H9 (cell line): Measurements from ENCODE around the gene MTHFD1L. TPM values are rescaled to one million over a fixed set of nuclear protein-coding genes. Genes with fewer than 3 reads are reported as not detected.

Experiments
- DNase-seq: peaks from one replicate; pipeline ENCODE4 v3.0.0-alpha.2; 2017
- H2AFZ ChIP-seq: one replicate; pipeline ENCODE4 v1.6.1; 2013; ENCODE audit warnings: mild to moderate bottlenecking, low read length, control low read depth, moderate library complexity
- H2AK5ac ChIP-seq: 2 replicates; pipeline ENCODE4 v1.6.1; 2013; ENCODE audit warnings: low read length, control low read depth, mixed read lengths; ENCODE audit not compliant: insufficient read length
- H2BK120ac ChIP-seq: one replicate; pipeline ENCODE4 v1.6.1; 2013; ENCODE audit warnings: low read depth, mild to moderate bottlenecking, low read length, control low read depth, inconsistent platforms; ENCODE audit not compliant: poor library complexity, severe bottlenecking
- H2BK12ac ChIP-seq: 2 replicates; pipeline ENCODE4 v1.6.1; 2013; ENCODE audit warnings: low read length, control low read depth, mixed read lengths, low read depth; ENCODE audit not compliant: insufficient read length
- H2BK15ac ChIP-seq: 2 replicates; pipeline ENCODE4 v1.6.1; 2013; ENCODE audit warnings: low read depth, low read length, control low read depth
- H2BK20ac ChIP-seq: one replicate; pipeline ENCODE4 v1.6.1; 2013; ENCODE audit warnings: low read depth, mild to moderate bottlenecking, low read length, control low read depth, inconsistent platforms; ENCODE audit not compliant: poor library complexity, severe bottlenecking
- H2BK5ac ChIP-seq: 2 replicates; pipeline ENCODE4 v1.6.1; 2013; ENCODE audit warnings: low read length, control low read depth, mixed read lengths; ENCODE audit not compliant: insufficient read length
- H3K14ac ChIP-seq: 2 replicates; pipeline ENCODE4 v1.6.1; 2013; ENCODE audit warnings: low read length, control low read depth; ENCODE audit not compliant: insufficient read depth
- H3K18ac ChIP-seq: 2 replicates; pipeline ENCODE4 v1.6.1; 2013; ENCODE audit warnings: low read depth, mild to moderate bottlenecking, mixed read lengths, low read length, control low read depth; ENCODE audit not compliant: insufficient read length
- H3K23ac ChIP-seq: 2 replicates; pipeline ENCODE4 v1.6.1; 2013; ENCODE audit warnings: low read length, control low read depth, mixed read lengths, low read depth; ENCODE audit not compliant: insufficient read length
- H3K23me2 ChIP-seq: 2 replicates; pipeline ENCODE4 v1.6.1; 2013; ENCODE audit warnings: low read depth, mild to moderate bottlenecking, mixed read lengths, low read length, control low read depth; ENCODE audit not compliant: insufficient read length, poor library complexity, severe bottlenecking
- H3K27ac ChIP-seq: 2 replicates; pipeline ENCODE4 v1.5.1; 2013; ENCODE audit warnings: low read length, control low read depth, mixed read lengths, low read depth; ENCODE audit not compliant: insufficient read length
- H3K27me3 ChIP-seq: 2 replicates; pipeline ENCODE4 v1.6.1; 2013; ENCODE audit warnings: low read length, control low read depth, inconsistent platforms; ENCODE audit not compliant: insufficient read depth
- H3K4ac ChIP-seq: 2 replicates; pipeline ENCODE4 v1.6.1; 2013; ENCODE audit warnings: low read depth, mild to moderate bottlenecking, control low read depth, inconsistent platforms, low read length, moderate library complexity
- H3K4me1 ChIP-seq: 2 replicates; pipeline ENCODE4 v1.6.1; 2013; ENCODE audit warnings: low read length, control low read depth, inconsistent platforms; ENCODE audit not compliant: insufficient read depth
- H3K4me2 ChIP-seq: 2 replicates; pipeline ENCODE4 v1.6.1; 2013; ENCODE audit warnings: low read length, control low read depth, mixed read lengths; ENCODE audit not compliant: insufficient read length, insufficient read depth
- H3K56ac ChIP-seq: 2 replicates; pipeline ENCODE4 v1.6.1; 2013; ENCODE audit warnings: low read depth, mild to moderate bottlenecking, mixed read lengths, low read length, control low read depth; ENCODE audit not compliant: insufficient read length
- H3K79me1 ChIP-seq: 2 replicates; pipeline ENCODE4 v1.6.1; 2013; ENCODE audit warnings: low read depth, mild to moderate bottlenecking, moderate library complexity, low read length, control low read depth, inconsistent platforms; ENCODE audit not compliant: insufficient read depth, poor library complexity, severe bottlenecking
- H3K79me2 ChIP-seq: 2 replicates; pipeline ENCODE4 v1.6.1; 2013; ENCODE audit warnings: low read length, control low read depth, inconsistent platforms; ENCODE audit not compliant: insufficient read depth
- H3K9ac ChIP-seq: 2 replicates; pipeline ENCODE4 v1.6.1; 2013; ENCODE audit warnings: low read length, control low read depth, mixed read lengths; ENCODE audit not compliant: insufficient read length; ENCODE audit errors: extremely low read depth
- H3K9me3 ChIP-seq: one replicate; pipeline ENCODE4 v1.6.1; 2013; ENCODE audit warnings: low read depth, low read length, inconsistent platforms; ENCODE audit not compliant: control insufficient read depth
- H3T11ph ChIP-seq: one replicate; pipeline ENCODE4 v1.6.1; 2013; ENCODE audit warnings: mild to moderate bottlenecking, low read length, control low read depth, inconsistent platforms
- H4K20me1 ChIP-seq: one replicate; pipeline ENCODE4 v1.6.1; 2013; ENCODE audit not compliant: control insufficient read depth, insufficient read length, insufficient read depth
- H4K5ac ChIP-seq: 2 replicates; pipeline ENCODE4 v1.6.1; 2013; ENCODE audit warnings: low read depth, mild to moderate bottlenecking, mixed read lengths, low read length, control low read depth; ENCODE audit not compliant: insufficient read length
- H4K8ac ChIP-seq: replicated peaks from 2 replicates; pipeline ENCODE4 v1.6.1; 2013; ENCODE audit warnings: low read length, control low read depth, mixed read lengths, low read depth; ENCODE audit not compliant: insufficient read length
- H4K91ac ChIP-seq: 2 replicates; pipeline ENCODE4 v1.6.1; 2013; ENCODE audit warnings: low read depth, mild to moderate bottlenecking, moderate library complexity, mixed read lengths, low read length, control low read depth; ENCODE audit not compliant: insufficient read length
- H3K27ac Mint-ChIP-seq, 3 experiments: 2 replicates in 2 of 3; 3 replicates in 1 of 3; pipeline ENCODE4 v1.8.0; 2020 to 2021; ENCODE audit warnings: mixed read lengths in 3 of 3, mild to moderate bottlenecking in 1 of 3, moderate library complexity in 1 of 3
- H3K27me3 Mint-ChIP-seq: 2 replicates; pipeline ENCODE4 v1.8.0; 2021; ENCODE audit warnings: low read depth, mild to moderate bottlenecking, moderate library complexity, mixed read lengths
- H3K36me3 Mint-ChIP-seq, 3 experiments: 2 replicates in 2 of 3; 3 replicates in 1 of 3; pipeline ENCODE4 v1.8.0; 2020 to 2021; ENCODE audit warnings: low read depth in 3 of 3, mixed read lengths in 3 of 3; ENCODE audit not compliant: insufficient read depth in 1 of 3
- H3K4me1 Mint-ChIP-seq, 2 experiments: 2 replicates each; pipeline ENCODE4 v1.8.0; 2020; ENCODE audit warnings: mixed read lengths in 2 of 2
- H3K4me3 Mint-ChIP-seq, 2 experiments: 2 replicates in 1 of 2; 3 replicates in 1 of 2; pipeline ENCODE4 v1.8.0; 2020 to 2021; ENCODE audit warnings: mild to moderate bottlenecking in 2 of 2, mixed read lengths in 2 of 2, moderate library complexity in 1 of 2
- H3K9me3 Mint-ChIP-seq, 2 experiments: 2 replicates in 1 of 2; 3 replicates in 1 of 2; pipeline ENCODE4 v1.8.0; 2020; ENCODE audit warnings: mild to moderate bottlenecking in 2 of 2, mixed read lengths in 2 of 2, moderate library complexity in 1 of 2
- CTCF ChIP-seq: fragments of 200-600 bp; sonication (generic); conservative IDR thresholded peaks from 3 replicates; pipeline ENCODE4 v1.8.0; 2021; ENCODE audit warnings: antibody characterized with exemption, mild to moderate bottlenecking
- WGBS: extraction: QIAGEN DNeasy Blood & Tissue Kit; methylation state at CpG from one replicate; pipeline ENCODE4 v1.1.7; 2013; ENCODE audit warnings: missing lambda C conversion rate, low lambda C conversion rate, mixed read lengths; ENCODE audit not compliant: insufficient read length; ENCODE audit errors: extremely low coverage; 5-methylcytosine and 5-hydroxymethylcytosine counted together
- total RNA-seq: library from RNA; stranded (reverse); gene quantifications from 2 replicates; pipeline ENCODE4 v1.2.1, GENCODE V29; 2021

Gene MTHFD1L
- total RNA-seq, 1 experiment from 2014 or later, result 90.2 TPM

- WGBS, result no CpG with 5 or more reads among the region's 3 CpGs
- Histone ChIP-seq H4K20me1 (no peaks in the 10 kb centered on the region), H3K23me2 (peaks cover 3% of the 10 kb centered on the region), H2BK12ac (no peak overlapping the region), H3T11ph (no peak overlapping the region), H3K18ac (no peak overlapping the region), H3K79me2 (peaks cover 3% of the 10 kb centered on the region; the same call in 1 of the 2 replicates), H3K4me2 (no peak overlapping the region), H3K9ac (no peak overlapping the region), H3K4ac (no peak overlapping the region), H4K91ac (no peak overlapping the region), H3K79me1 (no peaks in the 10 kb centered on the region), H2AK5ac (no peak overlapping the region), H4K8ac (no peak overlapping the region), H3K9me3 (no peaks in the 10 kb centered on the region), H2BK20ac (no peak overlapping the region), H2BK15ac (no peak overlapping the region), H3K23ac (no peak overlapping the region), H3K4me1 (no peaks in the 10 kb centered on the region; the same call in 1 of the 2 replicates), H3K56ac (no peak overlapping the region), H2AFZ (no peak overlapping the region), H3K27ac (no peak overlapping the region), H2BK120ac (no peak overlapping the region), H3K14ac (no peak overlapping the region), H2BK5ac (no peak overlapping the region), H3K27me3 (no peaks in the 10 kb centered on the region), H4K5ac (no peak overlapping the region)
- Mint-ChIP-seq H3K27me3 (no peaks in the 10 kb centered on the region), H3K4me1 (peaks cover 16 to 20% of the 10 kb centered on the region in 2 experiments), H3K36me3 (peaks cover 40 to 73% (median 61%) of the 10 kb centered on the region in 3 experiments; a peak in 6 of 7 replicates), H3K4me3 (no peak overlapping the region), H3K27ac (no peak overlapping the region), H3K9me3 (no peaks in the 10 kb centered on the region)
- no peak for DNase-seq
- no peak for TF ChIP-seq CTCF
Measured at GRCh38 chr6:150883521-150883920, 18.0 kb downstream of the MTHFD1L start.
